ENCODE results near the gene METTL5. TPM values are rescaled to one million over a fixed set of nuclear protein-coding genes. Genes with fewer than 3 reads are reported as not detected.

METTL5 gene
- total RNA-seq, 1 donor from 2014 or later, result 22.1 TPM

GRCh38 chr2:169806586-169806985 is 18.1 kb downstream of the METTL5 start:
- Histone ChIP-seq H3K27ac (no peak overlapping the region), H3K9me3 (no peaks in the 10 kb centered on the region), H3K36me3 (peaks cover 0 to 59% of the 10 kb centered on the region in 2 donors), H3K27me3 (no peaks in the 10 kb centered on the region), H3K4me3 (no peak overlapping the region), H3K4me1 (peaks cover 10% of the 10 kb centered on the region)
- TF ChIP-seq POLR2A (IDR thresholded peaks at IDR 0.05) (no peak), POLR2AphosphoS5 (IDR thresholded peaks at IDR 0.05; ENCODE audit: insufficient read depth in 1 of 2, low read depth in 1 of 2) (no peak), CTCF (IDR thresholded peaks at IDR 0.05) (no peak)
- intact Hi-C loops (cut with DNase I), result no loop called here
- DNase-seq (ENCODE audit: extremely low spot score in 2 of 2), result no peak

GRCh38 chr2:169803480-169803879 is 21.2 kb downstream of the METTL5 start:
- H3K27ac ChIP-seq, result no peak overlapping the region
- H3K36me3 ChIP-seq, result peaks cover 0 to 31% of the 10 kb centered on the region in 2 donors

GRCh38 chr2:169798718-169799592 is 25.8 kb downstream of the METTL5 start, which contains the start of gene SSB:
SSB (plus strand) TSS chr2:169798871; CDS start chr2:169800961, 2,090 bp downstream.
- no peaks in the 10 kb centered on the region for H3K9me3 ChIP-seq
- peak in 1 of 2 donors; percentile 92 for DNase-seq (ENCODE audit: extremely low spot score in 2 of 2)
- H3K27ac ChIP-seq, result peak within 1 kb of the TSS; percentile 87
- H3K4me3 ChIP-seq, result peak within 1 kb of the TSS; percentile 71 to 82
- intact Hi-C loops (cut with DNase I), result no loop called here
- H3K4me1 ChIP-seq, result peaks cover 29% of the 10 kb centered on the region
- TF ChIP-seq POLR2A (IDR thresholded peaks at IDR 0.05) (peak in 1 of 2 donors; percentile 80), CTCF (IDR thresholded peaks at IDR 0.05) (no peak), POLR2AphosphoS5 (IDR thresholded peaks at IDR 0.05; ENCODE audit: insufficient read depth in 1 of 2, low read depth in 1 of 2) (peak; percentile 85 to 92)
- H3K36me3 ChIP-seq, result peaks cover 0 to 4% of the 10 kb centered on the region in 2 donors
- H3K27me3 ChIP-seq, result no peaks in the 10 kb centered on the region

More at GRCh38 chr2:169803480-169803879, 21.2 kb downstream of the METTL5 start:
- H3K9me3 ChIP-seq, result no peaks in the 10 kb centered on the region
- intact Hi-C loops (cut with DNase I), result no loop called here
- no peak for DNase-seq (ENCODE audit: extremely low spot score in 2 of 2)
- H3K4me3 ChIP-seq, result no peak overlapping the region
- peaks cover 29% of the 10 kb centered on the region for H3K4me1 ChIP-seq
- H3K27me3 ChIP-seq, result no peaks in the 10 kb centered on the region
- no peak for TF ChIP-seq CTCF (IDR thresholded peaks at IDR 0.05)
- TF ChIP-seq POLR2AphosphoS5 (IDR thresholded peaks at IDR 0.05; ENCODE audit: insufficient read depth in 1 of 2, low read depth in 1 of 2), result no peak
- no peak for TF ChIP-seq POLR2A (IDR thresholded peaks at IDR 0.05)

- H3K36me3 ChIP-seq, result peaks cover 0 to 4% of the 10 kb centered on the region in 2 donors
- peak overlapping the region; percentile 71 to 82 for H3K4me3 ChIP-seq
- no peaks in the 10 kb centered on the region for H3K9me3 ChIP-seq
- no peak for TF ChIP-seq POLR2A (IDR thresholded peaks at IDR 0.05)
- TF ChIP-seq POLR2AphosphoS5 (IDR thresholded peaks at IDR 0.05; ENCODE audit: insufficient read depth in 1 of 2, low read depth in 1 of 2), result no peak
- no peak for TF ChIP-seq CTCF (IDR thresholded peaks at IDR 0.05)
- peak overlapping the region; percentile 87 for H3K27ac ChIP-seq
- peaks cover 23% of the 10 kb centered on the region for H3K4me1 ChIP-seq
- no peaks in the 10 kb centered on the region for H3K27me3 ChIP-seq
- no peak for DNase-seq (ENCODE audit: extremely low spot score in 2 of 2)
- intact Hi-C loops (cut with DNase I), result no loop called here
Observed at GRCh38 chr2:169798397-169798717, 26.3 kb downstream of the METTL5 start.

GRCh38 chr2:169797601-169798000 is 27.1 kb downstream of the METTL5 start:
- Histone ChIP-seq H3K27ac (no peak overlapping the region), H3K36me3 (peaks cover 0 to 4% of the 10 kb centered on the region in 2 donors), H3K4me1 (peaks cover 19% of the 10 kb centered on the region), H3K9me3 (no peaks in the 10 kb centered on the region), H3K4me3 (no peak overlapping the region), H3K27me3 (no peaks in the 10 kb centered on the region)
- TF ChIP-seq POLR2AphosphoS5 (IDR thresholded peaks at IDR 0.05; ENCODE audit: insufficient read depth in 1 of 2, low read depth in 1 of 2), result no peak
- TF ChIP-seq POLR2A (IDR thresholded peaks at IDR 0.05), result no peak
- TF ChIP-seq CTCF (IDR thresholded peaks at IDR 0.05), result no peak
- intact Hi-C loops (cut with DNase I), result no loop called here
- no peak for DNase-seq (ENCODE audit: extremely low spot score in 2 of 2)

Measured in vagina (tissue), 2 donors.